Upper lobe of left lung (tissue), 4 donors: ENCODE measurements around the gene STARD9.

Experiments used
- POLR2A ChIP-seq, 4 donors: fragments of 450-650 bp; IDR thresholded peaks; one replicate each; pipeline ENCODE4 v1.5.1; 2016 to 2017; ENCODE audit warnings: antibody characterized with exemption in 4 of 4, mild to moderate bottlenecking in 2 of 4
- TF ChIP-seq, protein P1 (sequence below), 6 experiments: fragments of 450-650 bp in 4 of 6; fragments of 200-600 bp in 2 of 6; sonication (generic) in 2 of 6; IDR thresholded peaks; one replicate each; pipeline ENCODE4 v1.5.1; 2016 to 2019; ENCODE audit warnings: antibody characterized with exemption in 6 of 6

DNA sequence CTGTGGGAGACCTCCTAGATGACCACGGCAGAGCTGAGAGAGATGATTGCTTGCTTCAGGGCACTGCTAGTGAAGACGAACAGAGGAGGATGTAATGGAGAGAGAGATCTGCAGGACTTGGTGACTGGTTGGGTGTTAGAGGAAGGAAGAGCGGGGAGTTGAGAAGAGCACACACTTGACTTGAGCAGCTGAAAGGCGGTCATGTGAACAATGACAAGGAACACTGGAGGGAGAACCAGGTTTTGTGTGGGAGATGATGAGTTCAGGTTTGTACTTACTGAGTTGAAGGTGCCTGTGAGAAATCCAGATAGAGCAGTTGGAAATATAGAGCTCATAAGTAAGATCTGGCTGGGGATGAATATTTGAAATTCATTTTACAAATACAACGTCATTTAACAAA lies 121.2 kb downstream of the STARD9 start:
- TF ChIP-seq, protein P1, sequence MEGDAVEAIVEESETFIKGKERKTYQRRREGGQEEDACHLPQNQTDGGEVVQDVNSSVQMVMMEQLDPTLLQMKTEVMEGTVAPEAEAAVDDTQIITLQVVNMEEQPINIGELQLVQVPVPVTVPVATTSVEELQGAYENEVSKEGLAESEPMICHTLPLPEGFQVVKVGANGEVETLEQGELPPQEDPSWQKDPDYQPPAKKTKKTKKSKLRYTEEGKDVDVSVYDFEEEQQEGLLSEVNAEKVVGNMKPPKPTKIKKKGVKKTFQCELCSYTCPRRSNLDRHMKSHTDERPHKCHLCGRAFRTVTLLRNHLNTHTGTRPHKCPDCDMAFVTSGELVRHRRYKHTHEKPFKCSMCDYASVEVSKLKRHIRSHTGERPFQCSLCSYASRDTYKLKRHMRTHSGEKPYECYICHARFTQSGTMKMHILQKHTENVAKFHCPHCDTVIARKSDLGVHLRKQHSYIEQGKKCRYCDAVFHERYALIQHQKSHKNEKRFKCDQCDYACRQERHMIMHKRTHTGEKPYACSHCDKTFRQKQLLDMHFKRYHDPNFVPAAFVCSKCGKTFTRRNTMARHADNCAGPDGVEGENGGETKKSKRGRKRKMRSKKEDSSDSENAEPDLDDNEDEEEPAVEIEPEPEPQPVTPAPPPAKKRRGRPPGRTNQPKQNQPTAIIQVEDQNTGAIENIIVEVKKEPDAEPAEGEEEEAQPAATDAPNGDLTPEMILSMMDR (IDR thresholded peaks at IDR 0.05): no peak
- TF ChIP-seq POLR2A (IDR thresholded peaks at IDR 0.05): no peak
